Limb (tissue), 2 donors: ENCODE results near the gene MYLK3.
"Not testable (repeated sequence)": the region's sequence is repeated elsewhere in the genome, so short reads cannot be mapped to it uniquely, and the experiment has no call there.

ENCODE experiments used
- DNase-seq, 2 donors: peaks; one replicate each; pipeline ENCODE4 v3.0.0-alpha.2; 2016; ENCODE audit errors: extremely low spot score in 2 of 2

The MYLK3 gene

GRCh38 chr16:46747777-46748651, at the start of gene MYLK3:
Gene MYLK3, minus strand, starts transcription at chr16:46748344. Its CDS starts 151 bp downstream, at chr16:46748193.
- no peak for DNase-seq

- DNase-seq = no peak
Observed at GRCh38 chr16:46797501-46797900, 49.4 kb upstream of the MYLK3 start.

- no peak for DNase-seq
Observed at GRCh38 chr16:46796764-46797269, 48.7 kb upstream of the MYLK3 start.

GRCh38 chr16:46793841-46794240, 45.7 kb upstream of the MYLK3 start:
- no peak for DNase-seq

GRCh38 chr16:46790599-46791270, 42.6 kb upstream of the MYLK3 start:
- no peak for DNase-seq

- DNase-seq = peak; percentile 3 to 75
Observed at GRCh38 chr16:46789499-46790414, 41.6 kb upstream of the MYLK3 start.

- no peak for DNase-seq
Observed at GRCh38 chr16:46788891-46789474, 40.8 kb upstream of the MYLK3 start.

- DNase-seq = no peak
Observed at GRCh38 chr16:46787909-46788308, 39.8 kb upstream of the MYLK3 start.

- no peak for DNase-seq
Observed at GRCh38 chr16:46785076-46785845, 37.1 kb upstream of the MYLK3 start.

GRCh38 chr16:46784569-46784968, 36.4 kb upstream of the MYLK3 start:
- DNase-seq = not testable (repeated sequence)

- DNase-seq = no peak
Observed at GRCh38 chr16:46783800-46784199, 35.7 kb upstream of the MYLK3 start.

GRCh38 chr16:46782320-46782719, 34.2 kb upstream of the MYLK3 start:
- no peak for DNase-seq

- no peak for DNase-seq
Observed at GRCh38 chr16:46777804-46778203, 29.7 kb upstream of the MYLK3 start.

GRCh38 chr16:46775214-46775613, 27.1 kb upstream of the MYLK3 start:
- no peak for DNase-seq

- no peak for DNase-seq
Observed at GRCh38 chr16:46774743-46775177, 26.6 kb upstream of the MYLK3 start.

- DNase-seq = no peak
Observed at GRCh38 chr16:46772463-46772862, 24.3 kb upstream of the MYLK3 start.

GRCh38 chr16:46768809-46769208, 20.7 kb upstream of the MYLK3 start:
- DNase-seq = no peak

GRCh38 chr16:46765050-46765449, 16.9 kb upstream of the MYLK3 start:
- no peak for DNase-seq

- no peak for DNase-seq
Observed at GRCh38 chr16:46763147-46763546, 15.0 kb upstream of the MYLK3 start.

- no peak for DNase-seq
Observed at GRCh38 chr16:46762583-46762982, 14.4 kb upstream of the MYLK3 start.
